ENCODE results near the gene DFFB. TPM values are rescaled to one million over a fixed set of nuclear protein-coding genes. Genes with fewer than 3 reads are reported as not detected.
A peak's percentile ranks its signal among the peaks of the same experiment; 100 is the strongest.

DFFB gene
- polyA plus RNA-seq, 3 donors: 5.9 to 14.7 (median 6.6) TPM

DNA sequence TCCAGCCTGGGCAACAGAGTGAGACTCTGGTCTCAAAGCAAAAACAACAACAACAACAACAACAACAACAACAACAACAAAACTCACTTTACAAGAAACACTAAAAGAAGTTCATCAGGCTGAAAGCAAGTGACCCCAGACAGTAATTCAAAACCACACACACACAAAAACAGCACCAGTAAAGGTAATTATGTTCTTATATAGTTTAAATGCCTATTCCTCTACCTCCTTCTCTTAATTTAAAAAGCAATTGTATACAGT is 41.1 kb downstream of the DFFB start:
- H3K4me1 Mint-ChIP-seq: peaks cover 22% of the 10 kb centered on the region
- peaks cover 31% of the 10 kb centered on the region for H4K20me1 ChIP-seq (ENCODE audit: insufficient read depth, low read length)
- TF ChIP-seq, protein P1, sequence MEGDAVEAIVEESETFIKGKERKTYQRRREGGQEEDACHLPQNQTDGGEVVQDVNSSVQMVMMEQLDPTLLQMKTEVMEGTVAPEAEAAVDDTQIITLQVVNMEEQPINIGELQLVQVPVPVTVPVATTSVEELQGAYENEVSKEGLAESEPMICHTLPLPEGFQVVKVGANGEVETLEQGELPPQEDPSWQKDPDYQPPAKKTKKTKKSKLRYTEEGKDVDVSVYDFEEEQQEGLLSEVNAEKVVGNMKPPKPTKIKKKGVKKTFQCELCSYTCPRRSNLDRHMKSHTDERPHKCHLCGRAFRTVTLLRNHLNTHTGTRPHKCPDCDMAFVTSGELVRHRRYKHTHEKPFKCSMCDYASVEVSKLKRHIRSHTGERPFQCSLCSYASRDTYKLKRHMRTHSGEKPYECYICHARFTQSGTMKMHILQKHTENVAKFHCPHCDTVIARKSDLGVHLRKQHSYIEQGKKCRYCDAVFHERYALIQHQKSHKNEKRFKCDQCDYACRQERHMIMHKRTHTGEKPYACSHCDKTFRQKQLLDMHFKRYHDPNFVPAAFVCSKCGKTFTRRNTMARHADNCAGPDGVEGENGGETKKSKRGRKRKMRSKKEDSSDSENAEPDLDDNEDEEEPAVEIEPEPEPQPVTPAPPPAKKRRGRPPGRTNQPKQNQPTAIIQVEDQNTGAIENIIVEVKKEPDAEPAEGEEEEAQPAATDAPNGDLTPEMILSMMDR (IDR thresholded peaks at IDR 0.05): no peak
- intact Hi-C loops (cut with micrococcal nuclease): loop anchor here (5.0 to 10.0 kb wide), 2 partner anchors 41 to 244 kb away; partner anchors contain the start of genes CEP104 (in 1 of the 2), DFFB (in 1 of the 2), TP73 (in 1 of the 2) and WRAP73 (in 1 of the 2)
- peak overlapping the region in 1 of 3 experiments; percentile 89 for H3K4me3 ChIP-seq (replicated peaks in 1 of 3; ENCODE audit: low read depth in 2 of 3, low read length in 3 of 3)
- H3K4me3 Mint-ChIP-seq: no peak overlapping the region
- peaks cover 11 to 25% of the 10 kb centered on the region in 2 donors for H3K4me1 ChIP-seq (ENCODE audit: control insufficient read depth in 1 of 2, insufficient read depth in 2 of 2, low read length in 2 of 2)
- H3K36me3 Mint-ChIP-seq: peaks cover 25 to 35% of the 10 kb centered on the region in 2 donors
- peaks cover 7 to 14% (median 11%) of the 10 kb centered on the region in 7 donors for H3K9me3 Mint-ChIP-seq
- no peak overlapping the region for H3K27ac ChIP-seq (ENCODE audit: low read depth in 1 of 2, low read length in 2 of 2)
- H3K9me3 ChIP-seq (replicated peaks in 1 of 2; ENCODE audit: control insufficient read depth in 1 of 2, insufficient read depth in 1 of 2, low read length in 2 of 2): peaks cover 5 to 10% of the 10 kb centered on the region in 2 donors
- DNase-seq: no peak
- peak overlapping the region; percentile 75 for H3K4me2 ChIP-seq (replicated peaks; ENCODE audit: extremely low read depth, low read length, poor library complexity, severe bottlenecking)
- H3K36me3 ChIP-seq (replicated peaks in 1 of 2; ENCODE audit: control insufficient read depth in 1 of 2, insufficient read depth in 2 of 2, low read length in 2 of 2): peaks cover 15 to 22% of the 10 kb centered on the region in 2 donors
- H3K27me3 ChIP-seq (ENCODE audit: control insufficient read depth in 2 of 2, insufficient read depth in 2 of 2, low read length in 2 of 2): no peaks in the 10 kb centered on the region
- H3K9ac ChIP-seq (ENCODE audit: insufficient read depth, low read length, poor library complexity, severe bottlenecking): no peak overlapping the region
- H3K79me2 ChIP-seq (ENCODE audit: insufficient read depth, low read length): peaks cover 64% of the 10 kb centered on the region
- no peak overlapping the region for H2AFZ ChIP-seq (ENCODE audit: insufficient read depth, low read depth, low read length, poor library complexity, severe bottlenecking)
- peak overlapping the region in 3 of 7 donors; percentile 32 to 61 (median 54) for H3K27ac Mint-ChIP-seq
- H3K27me3 Mint-ChIP-seq (ENCODE audit: low read depth in 3 of 3): peaks cover 0 to 3% (median 1%) of the 10 kb centered on the region in 3 donors

DNA sequence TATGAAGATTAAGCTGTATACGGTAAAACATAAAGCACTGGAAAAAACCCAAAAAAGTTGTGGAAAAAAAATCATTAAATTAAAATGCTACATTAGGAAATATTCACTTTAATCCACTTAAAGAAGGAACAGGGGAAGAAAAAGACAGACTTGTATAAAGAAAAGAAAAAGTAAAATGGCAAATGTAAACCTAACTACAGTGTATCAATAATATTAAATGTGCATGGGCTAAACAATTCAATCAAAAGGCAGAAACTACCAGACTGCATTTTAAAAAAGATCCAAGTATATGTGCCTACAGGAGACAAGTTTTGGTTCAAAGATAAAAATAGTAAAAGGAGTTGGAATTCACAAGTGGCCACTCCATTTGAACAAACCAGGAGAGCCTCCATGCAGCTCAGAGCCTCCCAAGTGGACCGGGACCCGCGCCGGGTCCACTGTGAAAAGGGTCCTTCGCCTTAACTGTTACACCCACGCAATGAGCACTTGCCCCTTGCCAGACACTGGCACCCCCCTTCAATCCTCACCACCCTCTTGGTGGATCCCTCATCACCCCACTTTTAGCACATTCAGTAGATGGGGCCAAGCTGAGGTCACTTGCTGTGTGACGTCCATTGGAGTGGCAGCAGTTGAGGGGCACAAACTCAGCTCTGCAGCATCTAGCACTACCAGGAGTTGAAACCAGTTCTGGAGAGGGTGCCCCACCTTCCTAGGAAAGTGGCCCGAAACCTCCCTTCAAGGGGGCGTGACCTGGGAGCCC is 41.9 kb downstream of the DFFB start:
- Histone ChIP-seq H3K9me3 (replicated peaks in 1 of 2; ENCODE audit: control insufficient read depth in 1 of 2, insufficient read depth in 1 of 2, low read length in 2 of 2) (peaks cover 5 to 10% of the 10 kb centered on the region in 2 donors), H3K27ac (ENCODE audit: low read depth in 1 of 2, low read length in 2 of 2) (peak overlapping the region; percentile 52 to 94), H2AFZ (ENCODE audit: insufficient read depth, low read depth, low read length, poor library complexity, severe bottlenecking) (peak overlapping the region; percentile 94), H3K27me3 (ENCODE audit: control insufficient read depth in 2 of 2, insufficient read depth in 2 of 2, low read length in 2 of 2) (no peaks in the 10 kb centered on the region), H3K4me2 (replicated peaks; ENCODE audit: extremely low read depth, low read length, poor library complexity, severe bottlenecking) (peak overlapping the region; percentile 75), H3K9ac (ENCODE audit: insufficient read depth, low read length, poor library complexity, severe bottlenecking) (peak overlapping the region; percentile 85), H3K4me1 (ENCODE audit: control insufficient read depth in 1 of 2, insufficient read depth in 2 of 2, low read length in 2 of 2) (peaks cover 9 to 21% of the 10 kb centered on the region in 2 donors), H4K20me1 (ENCODE audit: insufficient read depth, low read length) (peaks cover 25% of the 10 kb centered on the region), H3K79me2 (ENCODE audit: insufficient read depth, low read length) (peaks cover 57% of the 10 kb centered on the region), H3K4me3 (replicated peaks in 1 of 3; ENCODE audit: low read depth in 2 of 3, low read length in 3 of 3) (peak overlapping the region; percentile 59 to 97 (median 89)), H3K36me3 (replicated peaks in 1 of 2; ENCODE audit: control insufficient read depth in 1 of 2, insufficient read depth in 2 of 2, low read length in 2 of 2) (peaks cover 15 to 22% of the 10 kb centered on the region in 2 donors)
- intact Hi-C loops (cut with micrococcal nuclease): loop anchor here (5.0 to 10.0 kb wide), 2 partner anchors 42 to 244 kb away; partner anchors contain the start of genes CEP104 (in 1 of the 2), DFFB (in 1 of the 2), TP73 (in 1 of the 2) and WRAP73 (in 1 of the 2)
- DNase-seq: no peak
- Mint-ChIP-seq H3K27ac (peak overlapping the region in 6 of 7 donors; percentile 25 to 100 (median 99)), H3K27me3 (ENCODE audit: low read depth in 3 of 3) (peaks cover 0 to 4% (median 1%) of the 10 kb centered on the region in 3 donors), H3K4me1 (peaks cover 25% of the 10 kb centered on the region), H3K4me3 (peak overlapping the region; percentile 86 to 94), H3K9me3 (peaks cover 7 to 14% (median 11%) of the 10 kb centered on the region in 7 donors), H3K36me3 (peaks cover 25 to 32% of the 10 kb centered on the region in 2 donors)
- TF ChIP-seq, protein P1 (IDR thresholded peaks at IDR 0.05): no peak
- WGBS (ENCODE audit: insufficient coverage): 49% methylated on average over 9 of the region's 10 CpGs

Data from CD14-positive monocyte (primary cell).